ENCODE results near the gene OPHN1.

GRCh38 chrX:68288127-68288526, 145.2 kb downstream of the OPHN1 start:
- TF ChIP-seq CTCF (IDR thresholded peaks at IDR 0.05; ENCODE audit: low read length) (no peak), EZH2 (optimal IDR thresholded peaks at IDR 0.05; ENCODE audit: low read depth, low read length) (no peak)

Measured in MM.1S (cell line).